ENCODE measurements around the gene LCMT1.

LCMT1 gene

GRCh38 chr16:25199457-25199856 lies 87.9 kb downstream of the LCMT1 start:
- no peak for DNase-seq

GRCh38 chr16:25210758-25211157 lies 99.2 kb downstream of the LCMT1 start:
- no peak for DNase-seq

DNA sequence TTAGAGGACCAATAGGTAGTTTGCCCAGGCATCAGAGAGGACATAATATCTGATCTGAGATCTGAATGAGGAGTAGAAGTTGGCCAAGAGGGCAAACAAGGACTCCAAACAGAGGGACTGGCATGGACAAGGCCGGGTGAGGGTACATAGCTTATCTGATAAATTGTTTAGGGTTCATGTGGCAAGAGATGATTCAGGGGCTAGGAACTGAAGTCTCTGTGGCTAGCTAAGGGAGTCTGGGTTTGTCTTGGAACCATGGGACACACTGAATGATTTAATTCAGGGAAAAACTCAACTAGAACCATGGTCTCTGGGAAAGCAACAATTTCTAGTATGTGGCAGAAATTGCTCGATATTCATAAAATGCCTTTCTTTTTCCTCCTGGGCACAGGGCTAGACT lies 101.1 kb downstream of the LCMT1 start:
- DNase-seq = no peak

- no peak for DNase-seq
Observed at GRCh38 chr16:25213709-25214397, 102.3 kb downstream of the LCMT1 start.

- DNase-seq = no peak
Observed at GRCh38 chr16:25217112-25217511, 105.6 kb downstream of the LCMT1 start.

DNA sequence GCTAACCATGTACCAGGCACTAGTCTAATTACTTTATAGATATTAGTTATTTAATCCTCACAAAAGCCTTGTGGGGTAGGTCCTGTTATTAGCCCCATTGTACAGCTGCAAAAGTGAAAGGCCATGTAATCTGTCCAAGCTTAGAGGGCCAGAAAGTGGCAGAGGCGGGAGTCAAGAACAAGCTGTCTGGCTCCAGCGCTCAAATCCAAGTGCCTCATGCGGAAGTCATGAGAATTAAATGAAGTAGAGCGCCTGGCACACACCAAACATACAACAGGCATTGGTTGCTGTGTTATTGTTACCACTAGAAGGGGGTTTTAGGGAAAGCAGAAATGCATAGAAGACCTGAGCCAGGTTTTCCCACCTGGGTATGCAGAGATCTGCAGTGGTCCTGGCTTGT lies 106.4 kb downstream of the LCMT1 start:
- no peak for DNase-seq

DNA sequence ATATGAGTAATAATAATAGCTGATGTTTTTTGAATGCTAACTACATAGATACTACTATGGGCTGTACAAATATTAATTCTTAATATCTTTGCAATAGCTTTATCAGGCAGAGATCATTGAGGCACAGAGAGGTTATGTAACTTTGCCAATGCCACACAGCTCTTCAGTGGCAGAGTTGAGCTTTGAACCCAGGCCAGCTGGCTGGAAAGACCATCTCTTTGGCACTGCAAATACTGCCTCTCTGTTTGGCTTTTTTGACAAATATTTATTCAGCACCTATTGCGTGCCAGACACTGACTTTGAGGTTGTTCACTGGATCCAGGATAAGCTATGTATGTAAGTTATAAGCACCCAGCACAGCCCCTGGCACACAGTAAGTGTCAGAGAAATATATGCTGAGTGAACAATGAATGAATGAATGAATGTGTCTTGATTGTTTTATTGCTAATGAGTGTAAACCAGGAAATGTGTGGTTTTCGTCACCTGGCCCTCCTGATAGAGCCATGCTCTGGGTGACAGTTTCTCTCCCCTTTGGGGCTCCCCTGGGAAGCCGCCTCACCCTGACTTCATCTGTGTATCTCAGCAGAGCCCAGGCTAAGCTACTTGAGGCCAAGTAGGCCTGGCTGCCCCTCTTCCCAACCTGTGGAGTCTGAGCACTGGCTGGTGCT lies 107.7 kb downstream of the LCMT1 start:
- DNase-seq = no peak

- DNase-seq = no peak
Observed at GRCh38 chr16:25222959-25223358, 111.4 kb downstream of the LCMT1 start.

DNA sequence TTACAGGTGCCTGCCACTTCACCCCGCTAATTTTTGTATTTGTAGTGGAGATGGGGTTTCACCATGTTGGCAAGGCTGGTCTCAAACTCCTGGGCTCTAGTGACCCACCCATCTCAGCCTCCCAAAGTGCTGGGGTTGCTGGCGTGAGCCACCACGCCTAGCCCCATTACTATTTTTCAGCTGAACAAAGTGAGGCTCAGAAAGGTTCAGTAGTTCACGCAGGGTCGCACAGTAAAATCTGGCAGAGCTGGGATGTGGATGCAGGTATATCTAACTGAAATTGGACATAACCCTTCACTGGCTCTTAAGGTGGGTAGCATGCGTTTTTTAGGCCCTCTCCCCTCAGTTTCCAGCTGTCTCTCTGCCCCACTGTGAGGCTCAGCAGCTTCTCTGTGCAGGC lies 112.4 kb downstream of the LCMT1 start:
- DNase-seq = no peak

- no peak for DNase-seq
Observed at GRCh38 chr16:25224731-25225319, 113.3 kb downstream of the LCMT1 start.

Data from activated naive CD4-positive, alpha-beta T cell treated with Interleukin-2 at 50 U/mL for 16 hours (primary cell).